CD4-positive, alpha-beta T cell treated with Interferon gamma for 1 hour (primary cell): ENCODE results near the gene KRTAP7-1.

Experiments
- DNase-seq: peaks from one replicate; pipeline ENCODE4 v3.0.0-alpha.2; 2020

Gene KRTAP7-1

GRCh38 chr21:30829659-30830058 is at the start of gene KRTAP7-1:
KRTAP7-1 (minus strand) TSS chr21:30829759; CDS start chr21:30829698, 61 bp downstream.
- DNase-seq, result no peak

GRCh38 chr21:30874526-30874925 is 45.0 kb upstream of the KRTAP7-1 start:
- no peak for DNase-seq

GRCh38 chr21:30847627-30848500 is 18.3 kb upstream of the KRTAP7-1 start:
- DNase-seq, result no peak

- DNase-seq, result no peak
These were observed 13.4 kb upstream of the KRTAP7-1 start for GRCh38 chr21:30842990-30843389.

GRCh38 chr21:30839304-30839703 is 9.7 kb upstream of the KRTAP7-1 start:
- no peak for DNase-seq

GRCh38 chr21:30838536-30838935 is 9.0 kb upstream of the KRTAP7-1 start:
- no peak for DNase-seq

- no peak for DNase-seq
These were observed 1.7 kb upstream of the KRTAP7-1 start for GRCh38 chr21:30831194-30831765.

GRCh38 chr21:30818837-30819610 is 10.5 kb downstream of the KRTAP7-1 start:
- no peak for DNase-seq

GRCh38 chr21:30813174-30813573 is 16.4 kb downstream of the KRTAP7-1 start, which contains the start of gene KRTAP8-1:
KRTAP8-1 (minus strand) TSS chr21:30813274; CDS start chr21:30813220, 54 bp downstream.
- no peak for DNase-seq

GRCh38 chr21:30800605-30801004 is 29.0 kb downstream of the KRTAP7-1 start:
- no peak for DNase-seq

- DNase-seq, result no peak
These were observed 35.8 kb downstream of the KRTAP7-1 start for GRCh38 chr21:30793581-30794314.

- DNase-seq, result no peak
These were observed 50.3 kb downstream of the KRTAP7-1 start for GRCh38 chr21:30779249-30779648.
